IgD-negative memory B cell (primary cell): ENCODE results near the gene TMEM147. TPM values are rescaled to one million over a fixed set of nuclear protein-coding genes. Genes with fewer than 3 reads are reported as not detected.
A peak's percentile ranks its signal among the peaks of the same experiment; 100 is the strongest.

Experiments
- H3K27ac Mint-ChIP-seq, 3 donors: one replicate each; pipeline ENCODE4 v1.8.0; 2020 to 2022; ENCODE audit warnings: mild to moderate bottlenecking in 3 of 3, mixed read lengths in 3 of 3, moderate library complexity in 1 of 3
- H3K27me3 Mint-ChIP-seq: one replicate; pipeline ENCODE4 v1.8.0; 2021; ENCODE audit warnings: mixed read lengths
- H3K36me3 Mint-ChIP-seq: one replicate; pipeline ENCODE4 v1.8.0; 2020; ENCODE audit warnings: mild to moderate bottlenecking, mixed read lengths
- H3K4me1 Mint-ChIP-seq, 3 donors: one replicate each; pipeline ENCODE4 v1.8.0; 2020 to 2022; ENCODE audit warnings: mixed read lengths in 3 of 3, mild to moderate bottlenecking in 1 of 3
- H3K4me3 Mint-ChIP-seq, 4 donors: one replicate each; pipeline ENCODE4 v1.8.0; 2020 to 2022; ENCODE audit warnings: mild to moderate bottlenecking in 4 of 4, mixed read lengths in 4 of 4, moderate library complexity in 3 of 4
- H3K9me3 Mint-ChIP-seq, 3 donors: one replicate each; pipeline ENCODE4 v1.8.0; 2020 to 2021; ENCODE audit warnings: mixed read lengths in 3 of 3, mild to moderate bottlenecking in 1 of 3
- polyA plus RNA-seq: library from polyadenylated mRNA; unstranded; fragments of 300-500 nt; fragmentation: Illumina TruSeq; gene quantifications from one replicate; pipeline ENCODE4 v1.2.3, GENCODE V29; 2021

The TMEM147 gene
- polyA plus RNA-seq, 1 donor from 2014 or later: 146 TPM

- peaks cover 2% of the 10 kb centered on the region for H3K36me3 Mint-ChIP-seq
- H3K4me3 Mint-ChIP-seq: no peak overlapping the region
- peaks cover 3 to 10% (median 10%) of the 10 kb centered on the region in 3 donors for H3K4me1 Mint-ChIP-seq
- peaks cover 0 to 2% (median 0%) of the 10 kb centered on the region in 3 donors for H3K9me3 Mint-ChIP-seq
- H3K27ac Mint-ChIP-seq: peak overlapping the region in 1 of 3 donors; percentile 27
- peaks cover 13% of the 10 kb centered on the region for H3K27me3 Mint-ChIP-seq
These were observed 32.4 kb upstream of the TMEM147 start for GRCh38 chr19:35512831-35513627.

DNA sequence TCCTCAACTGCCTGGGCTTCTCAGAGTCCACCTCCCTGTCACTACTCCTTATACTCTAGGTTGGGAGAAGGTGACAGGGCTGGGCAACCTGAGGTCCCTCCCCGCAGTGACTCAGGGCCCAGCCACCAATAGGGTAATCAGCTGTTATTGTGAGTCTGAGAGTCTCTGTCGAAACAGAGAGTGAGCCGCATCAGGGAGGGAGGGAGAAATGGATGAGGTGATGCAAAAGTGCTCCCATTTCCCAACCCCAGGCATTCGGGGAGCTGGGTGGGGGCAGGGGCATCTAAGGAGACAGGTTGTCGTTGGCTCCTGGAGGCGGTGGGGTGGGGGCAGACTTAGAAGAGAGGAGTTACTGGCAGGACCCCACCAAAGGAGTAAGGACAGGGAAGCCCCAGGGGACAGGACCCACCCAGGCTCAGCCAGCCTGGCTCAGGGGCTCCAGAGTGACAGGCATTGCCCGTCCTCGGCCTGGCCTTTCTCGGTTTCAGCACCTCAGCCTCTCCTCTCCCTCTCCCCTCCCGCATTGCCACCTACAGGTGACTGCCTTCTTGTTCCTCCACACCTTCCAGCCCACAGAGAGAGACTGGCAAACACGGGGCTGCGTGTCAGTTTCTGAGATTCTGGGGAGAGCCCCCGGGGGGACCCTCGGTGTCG, 31.7 kb upstream of the TMEM147 start, which contains the start of gene DMKN:
Gene DMKN, minus strand, starts transcription at position 22 of the 654 bp plus-strand sequence. CDS start 174 bp downstream, outside the sequence.
- Mint-ChIP-seq H3K27ac (peak within 1 kb of the TSS in 1 of 3 donors; percentile 27), H3K9me3 (peaks cover 0 to 2% (median 0%) of the 10 kb centered on the region in 3 donors), H3K4me3 (no peak within 1 kb of the TSS), H3K36me3 (peaks cover 2% of the 10 kb centered on the region), H3K4me1 (peaks cover 3 to 10% (median 4%) of the 10 kb centered on the region in 3 donors), H3K27me3 (peaks cover 17% of the 10 kb centered on the region)

DNA sequence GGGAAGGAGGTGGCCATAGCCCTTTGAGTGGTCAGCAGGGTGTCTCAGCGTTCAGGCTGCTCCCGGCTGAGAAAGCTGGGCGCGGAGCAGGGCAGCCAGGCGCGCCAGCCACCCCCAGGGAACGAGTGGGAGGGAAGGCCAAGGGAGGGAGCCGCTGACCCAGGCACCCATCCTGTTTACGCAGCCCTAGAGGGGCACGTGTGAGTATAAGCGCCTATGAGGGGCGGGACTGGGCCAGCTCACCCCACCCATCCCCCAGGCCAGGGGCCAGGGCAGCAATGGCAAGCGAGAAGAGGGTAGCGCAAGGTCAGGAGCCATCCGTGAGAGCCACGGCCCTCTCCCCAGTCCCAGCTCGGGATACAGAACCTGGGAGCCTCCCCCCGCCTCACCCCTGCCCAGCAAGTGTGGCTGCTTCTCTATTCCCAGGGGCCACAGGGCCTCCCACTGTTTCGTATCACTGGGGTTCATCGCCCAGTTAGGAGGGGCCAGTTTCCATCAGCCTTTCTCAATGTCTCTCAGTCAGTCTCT, 31.1 kb upstream of the TMEM147 start:
- Mint-ChIP-seq H3K36me3 (peaks cover 2% of the 10 kb centered on the region), H3K4me3 (no peak overlapping the region), H3K27ac (no peak overlapping the region), H3K9me3 (peaks cover 0 to 2% (median 0%) of the 10 kb centered on the region in 3 donors), H3K27me3 (peaks cover 15% of the 10 kb centered on the region), H3K4me1 (peaks cover 3 to 8% (median 3%) of the 10 kb centered on the region in 3 donors)

- H3K36me3 Mint-ChIP-seq: peaks cover 4% of the 10 kb centered on the region
- H3K9me3 Mint-ChIP-seq: peaks cover 0 to 5% (median 0%) of the 10 kb centered on the region in 3 donors
- no peak overlapping the region for H3K4me3 Mint-ChIP-seq
- no peak overlapping the region for H3K27ac Mint-ChIP-seq
- H3K4me1 Mint-ChIP-seq: no peaks in the 10 kb centered on the region
- H3K27me3 Mint-ChIP-seq: peaks cover 9% of the 10 kb centered on the region
These were observed 29.1 kb upstream of the TMEM147 start for GRCh38 chr19:35516310-35516709.

DNA sequence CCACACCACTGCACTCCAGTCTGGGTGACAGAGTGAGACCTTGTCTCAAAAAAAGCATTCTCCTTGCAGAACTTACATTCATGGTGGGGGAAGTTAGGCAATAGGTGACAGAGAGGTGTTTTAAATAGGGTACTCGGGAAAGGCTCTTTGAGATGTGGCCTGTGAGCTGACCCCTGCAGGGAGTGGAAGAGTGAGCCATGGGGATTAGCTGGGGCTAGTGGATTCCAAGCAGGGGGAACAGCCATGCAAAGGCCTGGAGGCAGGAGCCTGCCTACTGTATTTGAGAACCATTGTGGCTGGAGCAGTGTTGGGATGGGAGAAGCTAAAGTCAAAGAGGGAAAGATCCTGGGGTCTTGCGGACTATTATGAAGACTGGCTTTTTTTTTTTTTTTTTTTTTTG, 28.1 kb upstream of the TMEM147 start:
- H3K4me1 Mint-ChIP-seq: no peaks in the 10 kb centered on the region
- H3K9me3 Mint-ChIP-seq: peaks cover 0 to 5% (median 0%) of the 10 kb centered on the region in 3 donors
- peaks cover 7% of the 10 kb centered on the region for H3K27me3 Mint-ChIP-seq
- peak overlapping the region in 1 of 3 donors; percentile 13 for H3K27ac Mint-ChIP-seq
- no peak overlapping the region for H3K4me3 Mint-ChIP-seq
- peaks cover 4% of the 10 kb centered on the region for H3K36me3 Mint-ChIP-seq

GRCh38 chr19:35518313-35518712, 27.1 kb upstream of the TMEM147 start:
- Mint-ChIP-seq H3K4me1 (no peaks in the 10 kb centered on the region), H3K36me3 (peaks cover 4% of the 10 kb centered on the region), H3K4me3 (peak overlapping the region in 1 of 4 donors; percentile 32), H3K9me3 (peaks cover 0 to 5% (median 0%) of the 10 kb centered on the region in 3 donors), H3K27ac (no peak overlapping the region), H3K27me3 (peaks cover 7% of the 10 kb centered on the region)

DNA sequence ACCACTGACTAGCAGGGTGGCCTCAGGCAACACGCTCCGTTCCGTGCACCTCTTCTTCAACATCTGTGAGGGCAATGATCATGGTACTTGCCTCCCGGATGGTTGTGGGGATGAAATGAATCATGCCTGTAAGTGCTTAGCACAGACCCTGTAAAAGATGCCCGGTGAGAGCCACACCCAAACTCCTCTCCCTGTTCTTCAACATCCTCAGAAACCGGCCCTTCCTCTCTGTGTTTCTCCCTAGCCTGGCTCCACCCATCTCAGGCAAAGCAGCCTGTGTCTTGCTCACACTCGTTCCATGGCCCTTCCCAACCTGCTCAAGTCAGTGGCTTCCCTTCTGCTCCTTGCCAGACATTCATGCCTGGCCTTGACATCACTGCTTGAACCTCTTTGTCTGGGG, 26.1 kb upstream of the TMEM147 start:
- Mint-ChIP-seq H3K27ac (no peak overlapping the region), H3K36me3 (peaks cover 4% of the 10 kb centered on the region), H3K27me3 (peaks cover 7% of the 10 kb centered on the region), H3K4me1 (no peaks in the 10 kb centered on the region), H3K9me3 (peaks cover 0 to 5% (median 0%) of the 10 kb centered on the region in 3 donors), H3K4me3 (no peak overlapping the region)

DNA sequence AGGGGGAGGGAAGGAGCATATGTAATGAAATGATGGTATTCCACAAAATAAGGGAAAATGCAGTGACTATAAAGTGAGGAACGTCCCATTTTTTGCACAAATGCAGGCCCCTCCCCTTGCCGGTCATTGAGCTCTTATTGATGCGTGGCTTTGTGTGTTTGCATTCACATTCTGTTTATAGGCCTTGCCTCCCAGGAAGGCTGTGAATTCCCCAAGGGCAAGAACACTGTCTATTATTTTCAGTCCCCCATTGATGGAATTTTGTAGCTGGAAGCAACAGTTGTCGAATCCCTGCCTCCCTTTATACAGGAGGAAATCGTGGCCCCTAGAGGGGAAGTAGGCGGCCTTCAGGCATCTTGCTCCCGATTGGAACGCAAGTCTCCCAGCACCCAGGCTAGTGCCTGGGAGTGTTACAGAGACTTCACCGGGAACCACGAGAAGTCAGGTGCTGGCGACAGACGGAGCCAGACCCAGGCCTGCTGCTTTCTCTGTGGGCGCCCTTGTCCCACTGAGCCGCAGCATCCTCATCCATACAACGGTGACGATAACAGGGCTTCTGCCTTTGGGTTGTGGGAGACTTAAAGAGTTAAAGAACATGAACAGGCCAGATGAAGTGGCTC, 24.2 kb upstream of the TMEM147 start:
- Mint-ChIP-seq H3K36me3 (peaks cover 4% of the 10 kb centered on the region), H3K4me1 (no peaks in the 10 kb centered on the region), H3K4me3 (no peak overlapping the region), H3K27ac (no peak overlapping the region), H3K9me3 (peaks cover 0 to 5% (median 0%) of the 10 kb centered on the region in 3 donors), H3K27me3 (peaks cover 8% of the 10 kb centered on the region)

GRCh38 chr19:35522745-35523327, 22.6 kb upstream of the TMEM147 start:
- Mint-ChIP-seq H3K36me3 (peaks cover 2% of the 10 kb centered on the region), H3K4me1 (no peaks in the 10 kb centered on the region), H3K27me3 (peaks cover 16% of the 10 kb centered on the region), H3K27ac (no peak overlapping the region), H3K4me3 (no peak overlapping the region), H3K9me3 (peaks cover 0 to 3% (median 0%) of the 10 kb centered on the region in 3 donors)

DNA sequence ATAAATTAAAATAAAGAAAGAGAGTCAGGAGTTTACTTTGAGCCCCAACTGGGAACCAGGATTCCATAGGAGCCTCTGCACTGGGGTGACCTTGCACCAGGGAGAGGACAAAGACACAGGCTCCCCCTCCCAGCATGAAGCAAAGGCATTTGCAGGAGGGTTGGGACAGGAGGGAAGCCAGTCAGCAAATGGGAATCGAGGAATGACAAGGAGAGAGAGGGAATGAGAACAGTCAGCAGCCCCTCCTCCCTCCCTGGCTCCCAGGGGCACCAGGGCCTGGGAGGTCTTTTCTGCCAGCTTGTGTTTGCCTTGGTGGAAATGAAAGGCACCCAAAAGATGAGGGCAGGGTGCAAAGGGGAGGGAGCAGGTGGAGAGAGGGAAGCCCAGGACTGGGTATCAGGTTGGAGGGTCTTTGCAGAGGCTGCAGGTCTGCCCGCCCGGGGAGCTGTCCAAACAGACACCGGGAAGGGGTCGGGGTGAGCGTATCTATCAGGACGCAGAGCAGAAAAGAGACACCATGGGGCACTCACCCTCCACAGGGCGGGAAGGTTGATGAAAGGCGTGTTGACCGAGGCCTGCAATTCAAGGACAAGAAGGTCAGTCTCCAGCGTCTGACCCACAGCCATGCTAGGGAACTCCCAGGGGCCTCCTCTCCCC, 21.1 kb upstream of the TMEM147 start:
- Mint-ChIP-seq H3K4me1 (no peaks in the 10 kb centered on the region), H3K9me3 (peaks cover 0 to 3% (median 0%) of the 10 kb centered on the region in 3 donors), H3K36me3 (peaks cover 2% of the 10 kb centered on the region), H3K4me3 (no peak overlapping the region), H3K27me3 (peaks cover 27% of the 10 kb centered on the region), H3K27ac (no peak overlapping the region)

DNA sequence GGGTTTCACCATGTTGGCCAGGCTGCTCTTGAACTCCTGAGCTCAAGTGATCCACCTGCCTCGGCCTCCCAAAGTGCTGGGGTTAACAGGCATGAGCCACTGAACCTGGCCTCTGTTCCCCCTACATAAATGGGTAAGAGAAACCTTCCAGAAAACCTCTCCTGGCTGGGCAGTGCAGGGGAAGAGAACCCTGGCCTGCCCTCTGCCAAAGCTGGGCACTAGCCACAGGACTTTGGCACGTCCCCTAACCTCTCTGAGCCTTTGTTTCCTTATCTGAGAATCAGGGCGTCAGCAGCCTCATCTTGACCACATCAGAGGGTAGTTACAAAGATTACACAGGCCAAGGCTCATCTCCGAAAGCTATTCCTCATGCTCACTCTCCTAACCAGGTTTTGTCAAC, 19.6 kb upstream of the TMEM147 start:
- Mint-ChIP-seq H3K27me3 (peaks cover 31% of the 10 kb centered on the region), H3K4me3 (no peak overlapping the region), H3K4me1 (no peaks in the 10 kb centered on the region), H3K36me3 (no peaks in the 10 kb centered on the region), H3K27ac (no peak overlapping the region), H3K9me3 (no peaks in the 10 kb centered on the region)

GRCh38 chr19:35528218-35529038, 17.0 kb upstream of the TMEM147 start, which contains the start of gene SBSN:
Gene SBSN (minus strand): TSS chr19:35528311. CDS start chr19:35528281, 30 bp downstream.
- Mint-ChIP-seq H3K4me3 (no peak within 1 kb of the TSS), H3K27ac (peak within 1 kb of the TSS in 1 of 3 donors; percentile 31), H3K27me3 (peaks cover 41% of the 10 kb centered on the region), H3K9me3 (no peaks in the 10 kb centered on the region), H3K4me1 (peaks cover 2 to 6% (median 4%) of the 10 kb centered on the region in 3 donors), H3K36me3 (no peaks in the 10 kb centered on the region)
